GM12872 (cell line): ENCODE data around the gene NFATC3.

Experiments used
- CTCF ChIP-seq: IDR thresholded peaks from 3 replicates; pipeline ENCODE4 v1.5.1; 2011; ENCODE audit warnings: low read depth, mild to moderate bottlenecking, low read length, moderate library complexity; ENCODE audit not compliant: insufficient read depth

NFATC3 gene

GRCh38 chr16:68194251-68194650, 109.1 kb downstream of the NFATC3 start:
- TF ChIP-seq CTCF = no peak

- no peak for TF ChIP-seq CTCF
Observed at GRCh38 chr16:68197250-68197649, 112.1 kb downstream of the NFATC3 start.

GRCh38 chr16:68200088-68200783, 115.1 kb downstream of the NFATC3 start:
- no peak for TF ChIP-seq CTCF

- TF ChIP-seq CTCF = no peak
Observed at GRCh38 chr16:68202091-68202519, 116.9 kb downstream of the NFATC3 start.

GRCh38 chr16:68206245-68206644, 121.1 kb downstream of the NFATC3 start:
- TF ChIP-seq CTCF = no peak

- TF ChIP-seq CTCF = no peak
Observed at GRCh38 chr16:68214726-68215125, 129.6 kb downstream of the NFATC3 start.

- no peak for TF ChIP-seq CTCF
Observed at GRCh38 chr16:68215302-68215701, 130.1 kb downstream of the NFATC3 start.
